Measurements from ENCODE around the gene IL20RB.
"Not testable (repeated sequence)": the region's sequence is repeated elsewhere in the genome, so short reads cannot be mapped to it uniquely, and the experiment has no call there.

The IL20RB gene

DNA sequence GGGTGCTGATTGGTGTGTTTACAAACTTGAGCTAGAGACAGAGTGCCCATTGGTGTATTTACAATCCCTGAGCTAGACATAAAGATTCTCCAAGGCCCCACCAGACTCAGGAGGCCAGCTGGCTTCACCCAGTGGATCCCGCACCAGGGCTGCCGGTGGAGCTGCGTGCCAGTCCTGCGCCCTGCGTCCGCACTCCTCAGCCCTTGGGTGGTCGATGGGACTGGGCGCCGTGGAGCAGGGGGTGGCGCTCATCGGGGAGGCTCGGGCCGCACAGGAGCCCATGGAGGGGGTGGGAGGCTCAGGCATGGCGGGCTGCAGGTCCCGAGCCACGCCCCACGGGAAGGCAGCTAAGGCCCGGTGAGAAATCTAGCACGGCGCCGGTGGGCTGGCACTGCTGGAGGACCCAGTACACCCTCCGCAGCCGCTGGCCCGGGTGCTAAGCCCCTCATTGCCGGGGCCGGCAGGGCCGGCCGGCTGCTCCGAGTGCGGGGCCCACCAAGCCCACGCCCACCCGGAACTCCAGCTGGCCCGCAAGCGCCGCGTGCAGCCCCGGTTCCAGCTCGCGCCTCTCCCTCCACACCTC, 29.7 kb downstream of the IL20RB start:
- not testable (repeated sequence) for DNase-seq (ENCODE audit: low spot score)

DNA sequence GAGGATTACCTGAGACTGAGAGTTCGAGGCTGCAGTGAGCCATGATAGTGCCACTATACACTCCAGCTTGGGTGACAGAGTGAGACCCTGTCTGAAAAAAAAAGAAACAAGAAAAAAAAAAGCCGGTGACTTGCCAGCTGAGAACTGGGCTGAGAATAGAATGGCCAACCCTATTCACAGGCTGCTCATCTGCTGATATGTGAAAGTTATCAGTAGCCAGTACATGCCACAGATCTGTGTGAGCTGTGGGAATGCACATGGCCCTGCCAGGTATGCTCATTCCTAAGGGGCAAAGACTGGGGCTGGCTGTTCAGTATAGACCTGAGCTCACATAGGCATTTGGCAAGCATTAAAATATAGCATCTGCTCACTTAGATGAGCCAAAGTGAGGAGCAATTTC, 30.9 kb downstream of the IL20RB start:
- no peak for DNase-seq (ENCODE audit: low spot score)

GRCh38 chr3:136989781-136990524, 32.2 kb downstream of the IL20RB start:
- DNase-seq (ENCODE audit: low spot score) = no peak

- no peak for DNase-seq (ENCODE audit: low spot score)
Measured at GRCh38 chr3:136990826-136991225, 33.0 kb downstream of the IL20RB start.

- no peak for DNase-seq (ENCODE audit: low spot score)
Measured at GRCh38 chr3:136992115-136992514, 34.3 kb downstream of the IL20RB start.

DNA sequence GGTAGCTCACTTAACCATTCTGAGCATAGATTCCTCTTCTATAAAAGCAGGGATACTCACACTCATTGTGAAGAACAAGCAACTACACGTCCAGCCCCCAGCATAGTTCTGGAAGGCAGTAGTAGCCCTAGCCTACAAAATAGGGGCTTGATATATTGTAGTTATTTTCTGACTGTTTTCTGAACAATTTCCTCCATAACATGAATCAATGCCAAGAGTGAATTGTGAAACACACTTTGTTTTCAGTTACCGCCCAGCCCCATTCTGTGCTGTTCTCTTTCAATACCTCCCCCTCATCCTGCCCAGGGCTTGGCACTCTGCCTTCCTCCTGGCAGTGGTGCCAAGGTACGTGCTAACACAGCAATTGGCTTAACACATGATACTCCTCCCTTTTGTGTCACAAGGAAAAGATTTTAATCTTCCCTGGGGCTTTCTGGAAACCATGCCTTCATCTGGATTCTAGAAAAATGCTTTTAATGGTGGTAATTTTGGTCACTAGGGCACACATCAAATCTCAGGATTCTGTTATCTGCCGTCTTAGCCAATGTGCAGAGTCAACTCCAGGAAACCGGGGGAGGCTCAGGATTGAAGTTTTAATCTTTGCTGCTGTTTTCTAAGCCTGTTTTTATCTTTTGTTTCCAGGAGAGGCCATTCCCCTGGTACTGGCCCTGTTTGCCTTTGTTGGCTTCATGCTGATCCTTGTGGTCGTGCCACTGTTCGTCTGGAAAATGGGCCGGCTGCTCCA, 37.2 kb downstream of the IL20RB start:
- no peak for DNase-seq (ENCODE audit: low spot score)

GRCh38 chr3:136995652-136996051, 37.9 kb downstream of the IL20RB start:
- DNase-seq (ENCODE audit: low spot score) = no peak

DNA sequence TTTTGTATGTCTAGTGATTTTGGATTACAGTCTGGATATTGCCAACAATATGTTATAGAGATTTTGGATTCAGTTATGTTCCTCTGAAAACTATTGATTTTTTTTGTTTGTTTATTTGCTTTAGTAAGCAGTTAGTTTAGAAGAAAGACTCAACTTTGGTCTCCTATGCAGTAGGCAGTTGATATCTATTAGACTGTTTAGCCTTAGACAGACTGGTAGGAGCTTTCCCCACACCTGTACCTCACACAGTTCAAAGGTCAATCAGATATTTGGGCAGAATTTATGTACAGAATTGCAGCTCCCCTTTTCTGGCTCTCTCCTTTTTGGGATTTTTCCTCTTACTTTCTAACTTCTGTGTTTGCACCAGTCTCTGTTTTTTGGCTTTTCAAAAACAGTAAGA, 42.3 kb downstream of the IL20RB start:
- no peak for DNase-seq (ENCODE audit: low spot score)

GRCh38 chr3:137007376-137007775, 49.6 kb downstream of the IL20RB start:
- DNase-seq (ENCODE audit: low spot score) = not testable (repeated sequence)

DNA sequence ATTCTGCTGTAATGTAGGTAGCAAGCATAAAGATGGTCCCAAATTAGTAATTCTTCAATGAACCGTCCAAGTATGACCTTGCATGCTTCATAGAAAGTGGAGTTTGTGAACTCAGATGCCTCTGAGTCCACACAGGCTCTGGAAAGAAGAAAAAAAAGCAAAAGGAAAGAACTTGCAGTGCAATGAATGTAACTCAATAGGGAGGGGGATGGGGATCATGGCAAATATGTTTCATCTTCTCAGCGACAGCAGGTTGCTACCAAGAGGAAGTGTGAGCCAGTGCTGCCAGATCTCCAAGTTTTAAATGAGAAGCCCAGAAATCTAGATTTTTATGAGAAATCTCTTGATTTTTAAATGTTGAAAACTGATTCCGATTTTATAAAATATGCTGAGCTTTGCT, 50.3 kb downstream of the IL20RB start:
- no peak for DNase-seq (ENCODE audit: low spot score)

GRCh38 chr3:137008976-137009375, 51.2 kb downstream of the IL20RB start:
- DNase-seq (ENCODE audit: low spot score) = no peak

DNA sequence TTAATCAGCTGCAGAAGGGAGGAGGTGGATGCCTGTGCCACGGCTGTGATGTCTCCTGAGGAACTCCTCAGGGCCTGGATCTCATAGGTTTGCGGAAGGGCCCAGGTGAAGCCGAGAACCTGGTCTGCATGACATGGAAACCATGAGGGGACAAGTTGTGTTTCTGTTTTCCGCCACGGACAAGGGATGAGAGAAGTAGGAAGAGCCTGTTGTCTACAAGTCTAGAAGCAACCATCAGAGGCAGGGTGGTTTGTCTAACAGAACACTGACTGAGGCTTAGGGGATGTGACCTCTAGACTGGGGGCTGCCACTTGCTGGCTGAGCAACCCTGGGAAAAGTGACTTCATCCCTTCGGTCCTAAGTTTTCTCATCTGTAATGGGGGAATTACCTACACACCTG, 52.4 kb downstream of the IL20RB start:
- DNase-seq (ENCODE audit: low spot score) = no peak

DNA sequence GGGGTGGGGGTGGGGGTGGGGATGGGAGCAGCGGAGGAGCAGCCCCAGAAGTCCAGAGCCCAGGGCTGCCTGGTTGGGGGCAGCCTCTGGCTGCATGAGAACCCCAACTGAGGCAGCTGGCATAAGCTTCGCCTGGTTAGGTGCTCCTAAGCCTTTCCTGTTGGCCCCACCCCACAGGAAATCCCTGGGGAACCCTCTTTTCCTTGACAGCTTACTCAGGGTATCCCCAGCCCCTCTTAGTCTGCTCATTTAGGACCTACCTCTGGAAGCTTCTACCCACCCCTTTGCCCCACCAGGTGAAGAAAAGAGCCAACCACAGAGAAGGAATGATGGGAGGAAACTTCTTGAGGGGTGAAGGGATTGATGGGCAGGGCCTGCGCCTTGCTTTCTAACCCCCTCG, 53.4 kb downstream of the IL20RB start:
- peak; percentile 50 for DNase-seq (ENCODE audit: low spot score)

GRCh38 chr3:137012097-137012501, 54.3 kb downstream of the IL20RB start:
- peak; percentile 62 for DNase-seq (ENCODE audit: low spot score)

- peak; percentile 91 for DNase-seq (ENCODE audit: low spot score)
Measured at GRCh38 chr3:137013951-137014688, 56.3 kb downstream of the IL20RB start.

GRCh38 chr3:137017316-137017715, 59.5 kb downstream of the IL20RB start:
- not testable (repeated sequence) for DNase-seq (ENCODE audit: low spot score)

GRCh38 chr3:137020315-137020714, 62.5 kb downstream of the IL20RB start:
- no peak for DNase-seq (ENCODE audit: low spot score)

DNA sequence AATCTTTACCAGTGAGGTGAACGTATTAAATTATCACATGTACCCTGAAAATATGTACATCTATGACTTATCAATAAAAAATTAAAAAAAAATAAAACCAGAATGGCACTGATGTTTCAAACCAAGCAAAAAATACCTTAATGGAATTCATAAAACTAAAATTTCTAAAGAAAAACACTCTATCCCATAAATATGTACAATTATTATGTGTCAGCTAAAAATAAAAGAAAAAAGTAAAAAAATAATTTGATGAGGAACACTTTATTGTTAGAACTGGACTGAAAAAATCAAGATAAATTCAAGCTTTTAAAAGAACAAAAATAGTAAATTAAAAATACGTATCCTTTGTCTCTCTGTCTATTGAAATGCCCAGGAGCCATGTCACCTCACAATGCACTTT, 63.1 kb downstream of the IL20RB start:
- DNase-seq (ENCODE audit: low spot score) = no peak

DNA sequence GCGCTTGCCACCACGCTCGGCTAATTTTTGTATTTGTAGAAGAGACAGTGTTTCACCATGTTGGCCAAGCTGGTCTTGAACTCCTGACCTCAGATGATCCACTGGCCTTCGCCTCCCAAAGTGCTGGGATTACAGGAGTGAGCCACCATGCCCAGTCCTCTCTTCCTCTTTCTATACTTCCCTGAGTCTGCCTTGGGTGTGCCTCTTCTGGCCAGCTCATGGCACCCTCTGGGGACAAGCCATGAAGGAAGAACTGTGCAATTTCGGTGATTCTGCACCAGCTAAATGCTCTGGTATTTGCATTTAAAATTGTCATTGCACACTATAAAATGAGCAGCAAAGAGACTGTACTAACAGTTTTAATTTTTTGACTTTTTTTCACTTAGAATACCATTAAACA, 66.6 kb downstream of the IL20RB start:
- no peak for DNase-seq (ENCODE audit: low spot score)

- DNase-seq (ENCODE audit: low spot score) = no peak
Measured at GRCh38 chr3:137026701-137027100, 68.9 kb downstream of the IL20RB start.

DNA sequence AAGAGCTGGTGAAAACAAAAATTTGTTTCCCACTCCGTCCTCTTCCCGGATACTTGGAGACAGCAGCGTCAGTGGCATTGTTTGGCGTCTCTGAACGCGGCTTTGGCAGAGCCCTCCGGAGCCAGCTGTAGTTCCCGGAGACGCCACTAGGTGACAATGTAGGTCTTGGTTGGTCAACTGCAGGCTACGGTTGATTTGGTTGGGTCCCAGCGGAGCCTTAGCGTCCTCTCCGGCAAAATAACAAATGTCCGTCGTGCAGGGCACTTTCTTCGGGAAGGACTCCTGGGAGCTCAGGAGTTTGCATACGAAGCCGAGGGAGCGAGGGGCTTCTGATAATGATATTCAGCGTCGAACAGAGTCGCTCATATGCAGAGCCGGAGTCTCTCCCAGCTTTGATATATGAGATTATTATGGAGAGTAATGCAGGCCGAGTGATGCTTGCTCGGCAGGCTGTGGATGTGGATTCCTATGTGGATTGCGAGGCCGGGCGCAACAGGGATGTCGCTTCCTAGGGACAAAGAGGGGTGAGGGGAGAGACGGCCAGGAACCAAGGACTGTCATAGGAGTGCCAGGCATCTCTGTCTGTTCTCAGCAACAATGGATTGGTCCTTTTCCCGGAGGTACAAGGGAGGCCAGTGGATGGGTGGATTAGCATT, 74.8 kb downstream of the IL20RB start:
- peak; percentile 91 for DNase-seq (ENCODE audit: low spot score)

- DNase-seq (ENCODE audit: low spot score) = no peak
Measured at GRCh38 chr3:137035631-137036030, 77.8 kb downstream of the IL20RB start.

All from left forelimb (tissue), 1 donor.